ENCODE results near the gene SMIM3. TPM values are rescaled to one million over a fixed set of nuclear protein-coding genes. Genes with fewer than 3 reads are reported as not detected.

Gene SMIM3
- total and polyA plus RNA-seq, 10 of the 15 experiments (the other 5 are each of a cell fraction or from before 2014, with no cell fraction given): 1.0 to 14.3 (median 7.7) TPM

DNA sequence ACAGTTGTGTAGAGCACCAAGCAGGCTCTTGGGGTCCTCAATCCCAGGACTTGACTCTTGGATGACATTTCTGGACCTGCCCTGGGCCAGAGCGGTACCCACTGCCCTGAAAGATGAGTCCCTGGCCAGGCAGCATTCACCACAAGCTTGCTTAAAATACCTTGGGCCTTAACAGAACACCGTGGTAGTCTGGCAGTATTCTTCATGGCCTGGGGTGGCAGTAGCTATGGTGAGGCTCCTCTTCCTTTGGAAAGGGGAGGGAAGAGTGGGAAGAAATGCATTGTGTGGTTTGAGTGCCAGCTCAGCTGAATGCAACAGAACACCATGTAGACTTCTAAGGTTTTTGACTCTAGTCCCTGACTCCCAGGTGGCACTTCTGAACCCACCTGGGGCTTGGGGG is 38.4 kb downstream of the SMIM3 start:
- no TSS peak for BruUV-seq (replicated peaks)
- no peaks in the 10 kb centered on the region; the same call in 2 of the 3 replicates for H3K9me3 ChIP-seq (replicated peaks; ENCODE audit: control insufficient read depth, insufficient read depth, low read length)
- SMC1A ChIA-PET (ENCODE audit: uncharacterized antibody, unreplicated experiment): interaction anchor here (0.8 kb wide), 1 partner anchor 11 kb away, joined by 3 read pairs; no protein-coding TSS in a partner anchor
- intact Hi-C loops (cut with micrococcal nuclease; ENCODE audit: unreplicated experiment): no loop called here
- H3K36me3 ChIP-seq (ENCODE audit: control insufficient read depth in 2 of 2, insufficient read depth in 2 of 2, low read length in 1 of 2): no peaks in the 10 kb centered on the region
- RAD21 ChIA-PET (ENCODE audit: unreplicated experiment): no interaction called here
- no peak for ATAC-seq
- H3K27me3 ChIP-seq (replicated peaks in 1 of 2; ENCODE audit: control insufficient read depth in 2 of 2, insufficient read depth in 2 of 2, low read length in 1 of 2): no peaks in the 10 kb centered on the region
- DNase-seq (ENCODE audit: low read depth, low spot score): no peak
- H3K4me1 ChIP-seq (ENCODE audit: control insufficient read depth, insufficient read depth, low read length): no peaks in the 10 kb centered on the region
- H4K20me1 ChIP-seq (ENCODE audit: control insufficient read depth, insufficient read depth): no peaks in the 10 kb centered on the region
- no peak for TF ChIP-seq E2F8 (IDR thresholded peaks at IDR 0.05; ENCODE audit: low read depth, partially characterized antibody)
- TF ChIP-seq EZH2 (IDR thresholded peaks at IDR 0.05; ENCODE audit: borderline replicate concordance, control insufficient read depth, low read depth, low read length): no peak
- TF ChIP-seq ZNF622 (IDR thresholded peaks at IDR 0.05): no peak
- TF ChIP-seq MYC (IDR thresholded peaks at IDR 0.05; ENCODE audit: insufficient read depth, insufficient read length, insufficient replicate concordance, low read length, severe bottlenecking): no peak
- no peak for TF ChIP-seq JUND (IDR thresholded peaks at IDR 0.05; ENCODE audit: low read depth, low read length)
- no peak for TF ChIP-seq POU2F2 (IDR thresholded peaks at IDR 0.05; ENCODE audit: borderline replicate concordance, low read depth, low read length)
- TF ChIP-seq MEF2A (IDR thresholded peaks at IDR 0.05; ENCODE audit: insufficient read depth, low read depth, low read length): no peak
- no peak for TF ChIP-seq EED (IDR thresholded peaks at IDR 0.05; ENCODE audit: low read depth)
- no peak for TF ChIP-seq PAX5 (IDR thresholded peaks at IDR 0.05; ENCODE audit: borderline replicate concordance, low read depth, low read length)
- no peak for TF ChIP-seq TBL1XR1 (IDR thresholded peaks at IDR 0.05; ENCODE audit: low read depth, low read length)
- TF ChIP-seq RFX5 (IDR thresholded peaks at IDR 0.05; ENCODE audit: low read depth, low read length): no peak
- TF ChIP-seq, protein P1, sequence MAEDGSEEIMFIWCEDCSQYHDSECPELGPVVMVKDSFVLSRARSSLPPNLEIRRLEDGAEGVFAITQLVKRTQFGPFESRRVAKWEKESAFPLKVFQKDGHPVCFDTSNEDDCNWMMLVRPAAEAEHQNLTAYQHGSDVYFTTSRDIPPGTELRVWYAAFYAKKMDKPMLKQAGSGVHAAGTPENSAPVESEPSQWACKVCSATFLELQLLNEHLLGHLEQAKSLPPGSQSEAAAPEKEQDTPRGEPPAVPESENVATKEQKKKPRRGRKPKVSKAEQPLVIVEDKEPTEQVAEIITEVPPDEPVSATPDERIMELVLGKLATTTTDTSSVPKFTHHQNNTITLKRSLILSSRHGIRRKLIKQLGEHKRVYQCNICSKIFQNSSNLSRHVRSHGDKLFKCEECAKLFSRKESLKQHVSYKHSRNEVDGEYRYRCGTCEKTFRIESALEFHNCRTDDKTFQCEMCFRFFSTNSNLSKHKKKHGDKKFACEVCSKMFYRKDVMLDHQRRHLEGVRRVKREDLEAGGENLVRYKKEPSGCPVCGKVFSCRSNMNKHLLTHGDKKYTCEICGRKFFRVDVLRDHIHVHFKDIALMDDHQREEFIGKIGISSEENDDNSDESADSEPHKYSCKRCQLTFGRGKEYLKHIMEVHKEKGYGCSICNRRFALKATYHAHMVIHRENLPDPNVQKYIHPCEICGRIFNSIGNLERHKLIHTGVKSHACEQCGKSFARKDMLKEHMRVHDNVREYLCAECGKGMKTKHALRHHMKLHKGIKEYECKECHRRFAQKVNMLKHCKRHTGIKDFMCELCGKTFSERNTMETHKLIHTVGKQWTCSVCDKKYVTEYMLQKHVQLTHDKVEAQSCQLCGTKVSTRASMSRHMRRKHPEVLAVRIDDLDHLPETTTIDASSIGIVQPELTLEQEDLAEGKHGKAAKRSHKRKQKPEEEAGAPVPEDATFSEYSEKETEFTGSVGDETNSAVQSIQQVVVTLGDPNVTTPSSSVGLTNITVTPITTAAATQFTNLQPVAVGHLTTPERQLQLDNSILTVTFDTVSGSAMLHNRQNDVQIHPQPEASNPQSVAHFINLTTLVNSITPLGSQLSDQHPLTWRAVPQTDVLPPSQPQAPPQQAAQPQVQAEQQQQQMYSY (CRISPR knock-in tag; IDR thresholded peaks at IDR 0.05): no peak
- no peak for TF ChIP-seq ATF7 (IDR thresholded peaks at IDR 0.05; ENCODE audit: low read depth)
- no peak for TF ChIP-seq JUNB (IDR thresholded peaks at IDR 0.05)
- TF ChIP-seq GABPA (IDR thresholded peaks at IDR 0.05; ENCODE audit: low read depth): no peak
- FAIRE-seq: no peak
- CTCF ChIA-PET: interaction anchor here (0.5 to 0.7 kb wide), 2 partner anchors 330 to 346 kb away, joined by 3 read pairs; no protein-coding TSS in a partner anchor
- H3K9ac ChIP-seq (ENCODE audit: control insufficient read depth, insufficient read depth, low read length): no peak overlapping the region
- in situ Hi-C loops (cut with MboI): no loop called here
- H2AFZ ChIP-seq (ENCODE audit: control insufficient read depth, low read depth, low read length): no peak overlapping the region
- no peaks in the 10 kb centered on the region for H3K79me2 ChIP-seq (ENCODE audit: control insufficient read depth, insufficient read depth, low read length)
- H3K27ac ChIP-seq (ENCODE audit: control insufficient read depth, insufficient read depth): no peak overlapping the region
- POLR2A ChIA-PET: no interaction called here
- H3K4me3 ChIP-seq: no peak overlapping the region
- 0% methylated on average over 2 of the region's 2 CpGs for WGBS (ENCODE audit: insufficient coverage, insufficient replicate concordance, low lambda C conversion rate, missing lambda C conversion rate)
- no peak overlapping the region for H3K4me2 ChIP-seq (ENCODE audit: control insufficient read depth, insufficient read depth)

All from GM12878 (cell line).